ENCODE results near the gene UMPS.

GRCh38 chr3:124791639-124792151 lies 61.4 kb downstream of the UMPS start:
- TF ChIP-seq CTCF (conservative IDR thresholded peaks at IDR 0.05; ENCODE audit: low read depth, low read length): no peak
- 0 out of 2 replicates have a peak, but pooled peaks have one; percentile 5 for TF ChIP-seq RAD21 (IDR thresholded peaks at IDR 0.05; ENCODE audit: low read length)
- no peak for TF ChIP-seq POLR2A (IDR thresholded peaks at IDR 0.05; ENCODE audit: low read depth, low read length)
- no peak for TF ChIP-seq RCOR1 (IDR thresholded peaks at IDR 0.05; ENCODE audit: insufficient replicate concordance, low read length)
- no peak for TF ChIP-seq CEBPB (IDR thresholded peaks at IDR 0.05; ENCODE audit: low read depth, low read length)
- TF ChIP-seq BHLHE40 (IDR thresholded peaks at IDR 0.05; ENCODE audit: low read depth, low read length): no peak; the same call in 1 of the 2 replicates
- TF ChIP-seq MXI1 (IDR thresholded peaks at IDR 0.05; ENCODE audit: borderline replicate concordance, low read depth, low read length): no peak
- TF ChIP-seq MAZ (IDR thresholded peaks at IDR 0.05; ENCODE audit: borderline replicate concordance, low read depth, low read length): no peak
- TF ChIP-seq SMC3 (IDR thresholded peaks at IDR 0.05; ENCODE audit: low read depth, low read length): no peak
- TF ChIP-seq FOS (IDR thresholded peaks at IDR 0.05; ENCODE audit: low read depth, low read length): peak; percentile 41; the same call in 1 of the 2 replicates
